CD4-positive, alpha-beta T cell treated with Interleukin-1 beta for 1 hour (primary cell): ENCODE measurements around the gene TOR1B.

ENCODE experiments used
- DNase-seq, 2 donors: peaks; one replicate each; pipeline ENCODE4 v3.0.0-alpha.2; 2020 to 2022

Gene TOR1B

GRCh38 chr9:129849901-129850300 is 46.9 kb downstream of the TOR1B start:
- no peak for DNase-seq

GRCh38 chr9:129850821-129851550 is 48.0 kb downstream of the TOR1B start:
- DNase-seq: no peak

GRCh38 chr9:129851821-129852220 is 48.8 kb downstream of the TOR1B start:
- no peak for DNase-seq

- DNase-seq: no peak
These were observed 49.6 kb downstream of the TOR1B start for GRCh38 chr9:129852579-129852978.

GRCh38 chr9:129853614-129854013 is 50.6 kb downstream of the TOR1B start:
- no peak for DNase-seq

GRCh38 chr9:129854588-129855110 is 51.7 kb downstream of the TOR1B start:
- DNase-seq: no peak

- no peak for DNase-seq
These were observed 54.2 kb downstream of the TOR1B start for GRCh38 chr9:129857207-129857606.

- DNase-seq: no peak
These were observed 55.4 kb downstream of the TOR1B start for GRCh38 chr9:129858167-129858962.
